ENCODE measurements around the gene RXFP1. TPM values are rescaled to one million over a fixed set of nuclear protein-coding genes. Genes with fewer than 3 reads are reported as not detected.

RXFP1 gene
- total RNA-seq, 1 donor from 2014 or later: not detected

GRCh38 chr4:158527516-158527915 lies 5.8 kb downstream of the RXFP1 start:
- no peak overlapping the region for H3K4me3 Mint-ChIP-seq (ENCODE audit: unreplicated experiment)
- peaks cover 2% of the 10 kb centered on the region for H3K27me3 Mint-ChIP-seq (ENCODE audit: unreplicated experiment)
- no peaks in the 10 kb centered on the region for H3K9me3 Mint-ChIP-seq (ENCODE audit: unreplicated experiment)
- H3K27ac Mint-ChIP-seq (ENCODE audit: unreplicated experiment): no peak overlapping the region
- DNase-seq (ENCODE audit: low spot score): no peak
- no peaks in the 10 kb centered on the region for H3K36me3 Mint-ChIP-seq (ENCODE audit: low read depth, unreplicated experiment)
- no peak for TF ChIP-seq CTCF (IDR thresholded peaks at IDR 0.05; ENCODE audit: unreplicated experiment)
- peaks cover 10% of the 10 kb centered on the region for H3K4me1 Mint-ChIP-seq (ENCODE audit: unreplicated experiment)

GRCh38 chr4:158529505-158529904 lies 7.8 kb downstream of the RXFP1 start:
- Mint-ChIP-seq H3K27ac (ENCODE audit: unreplicated experiment) (no peak overlapping the region), H3K9me3 (ENCODE audit: unreplicated experiment) (no peaks in the 10 kb centered on the region), H3K4me3 (ENCODE audit: unreplicated experiment) (no peak overlapping the region), H3K36me3 (ENCODE audit: low read depth, unreplicated experiment) (no peaks in the 10 kb centered on the region), H3K4me1 (ENCODE audit: unreplicated experiment) (peaks cover 11% of the 10 kb centered on the region), H3K27me3 (ENCODE audit: unreplicated experiment) (peaks cover 2% of the 10 kb centered on the region)
- no peak for DNase-seq (ENCODE audit: low spot score)
- no peak for TF ChIP-seq CTCF (IDR thresholded peaks at IDR 0.05; ENCODE audit: unreplicated experiment)

DNA sequence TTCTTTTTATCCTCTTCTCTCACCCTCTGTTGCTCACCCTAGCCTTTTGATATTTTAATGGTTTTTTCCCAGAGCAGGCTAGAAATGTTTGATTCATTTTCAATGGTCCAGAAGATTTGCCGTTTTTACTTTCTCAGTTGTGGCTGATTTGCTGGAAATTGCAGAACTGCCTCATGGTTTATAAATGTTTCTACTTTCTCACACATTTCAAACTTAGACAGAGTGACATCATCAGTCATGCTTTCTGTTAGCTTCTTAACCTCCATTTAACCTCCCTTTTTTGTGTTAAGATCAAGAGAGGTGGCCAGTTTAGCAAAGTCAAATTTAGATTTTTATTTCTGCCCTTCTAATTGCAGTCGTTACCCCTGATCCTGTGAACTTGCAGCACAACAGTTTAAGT lies 8.7 kb downstream of the RXFP1 start:
- Mint-ChIP-seq H3K4me1 (ENCODE audit: unreplicated experiment) (peaks cover 11% of the 10 kb centered on the region), H3K36me3 (ENCODE audit: low read depth, unreplicated experiment) (no peaks in the 10 kb centered on the region), H3K27me3 (ENCODE audit: unreplicated experiment) (peaks cover 2% of the 10 kb centered on the region), H3K4me3 (ENCODE audit: unreplicated experiment) (no peak overlapping the region), H3K9me3 (ENCODE audit: unreplicated experiment) (no peaks in the 10 kb centered on the region), H3K27ac (ENCODE audit: unreplicated experiment) (no peak overlapping the region)
- TF ChIP-seq CTCF (IDR thresholded peaks at IDR 0.05; ENCODE audit: unreplicated experiment): no peak
- no peak for DNase-seq (ENCODE audit: low spot score)

GRCh38 chr4:158530898-158531297 lies 9.2 kb downstream of the RXFP1 start:
- DNase-seq (ENCODE audit: low spot score): no peak
- Mint-ChIP-seq H3K9me3 (ENCODE audit: unreplicated experiment) (no peaks in the 10 kb centered on the region), H3K36me3 (ENCODE audit: low read depth, unreplicated experiment) (no peaks in the 10 kb centered on the region), H3K4me3 (ENCODE audit: unreplicated experiment) (no peak overlapping the region), H3K27me3 (ENCODE audit: unreplicated experiment) (peaks cover 2% of the 10 kb centered on the region), H3K27ac (ENCODE audit: unreplicated experiment) (no peak overlapping the region), H3K4me1 (ENCODE audit: unreplicated experiment) (peaks cover 11% of the 10 kb centered on the region)
- no peak for TF ChIP-seq CTCF (IDR thresholded peaks at IDR 0.05; ENCODE audit: unreplicated experiment)

DNA sequence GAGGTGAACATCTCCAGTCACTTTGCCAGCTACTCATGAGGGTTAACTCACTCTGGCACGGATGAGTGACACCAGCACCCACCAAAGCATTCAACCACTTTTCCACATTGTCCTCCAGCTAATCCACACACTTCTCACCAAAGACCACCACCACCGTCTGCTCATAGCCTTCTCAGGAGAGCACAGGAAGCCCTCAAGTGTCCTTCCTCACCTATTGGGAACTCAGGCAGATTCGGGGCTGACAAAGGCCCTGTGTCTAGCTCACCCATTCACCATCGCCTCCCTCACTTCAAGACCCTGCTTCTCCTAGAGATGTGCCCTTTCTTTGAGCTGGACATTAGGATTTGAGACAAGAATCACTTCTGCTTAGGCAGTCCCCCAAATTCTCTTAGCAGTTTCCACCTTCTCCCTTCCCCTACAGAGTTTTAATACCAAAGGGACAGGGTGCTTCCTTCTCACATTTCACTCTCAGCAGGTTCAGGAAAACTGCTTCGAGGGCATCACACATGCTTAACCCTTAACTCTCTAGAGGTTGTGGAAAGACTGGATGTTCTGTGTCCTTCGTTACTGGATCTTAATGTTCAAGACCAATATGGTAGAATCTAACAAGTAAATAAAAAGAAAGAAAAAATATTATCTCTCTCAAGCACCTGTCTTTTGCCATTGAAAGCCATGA lies 11.0 kb downstream of the RXFP1 start:
- no peak for TF ChIP-seq CTCF (IDR thresholded peaks at IDR 0.05; ENCODE audit: unreplicated experiment)
- Mint-ChIP-seq H3K4me1 (ENCODE audit: unreplicated experiment) (peaks cover 13% of the 10 kb centered on the region), H3K9me3 (ENCODE audit: unreplicated experiment) (no peaks in the 10 kb centered on the region), H3K27ac (ENCODE audit: unreplicated experiment) (peak overlapping the region; percentile 61), H3K36me3 (ENCODE audit: low read depth, unreplicated experiment) (no peaks in the 10 kb centered on the region), H3K4me3 (ENCODE audit: unreplicated experiment) (no peak overlapping the region), H3K27me3 (ENCODE audit: unreplicated experiment) (peaks cover 2% of the 10 kb centered on the region)
- DNase-seq (ENCODE audit: low spot score): no peak
